Prostate gland (tissue), 2 donors: Measurements from ENCODE around the gene SPECC1. TPM values are rescaled to one million over a fixed set of nuclear protein-coding genes. Genes with fewer than 3 reads are reported as not detected.

Experiments used
- DNase-seq: peaks from one replicate; pipeline ENCODE4 v3.0.0-alpha.2; 2019; ENCODE audit warnings: low spot score
- H3K27ac ChIP-seq, 2 donors: fragments of 200-600 bp; sonication (generic); 2 replicates each; pipeline ENCODE4 v1.5.1; 2017 to 2019
- H3K27me3 ChIP-seq: fragments of 200-600 bp; sonication (generic); replicated peaks from 2 replicates; pipeline ENCODE4 v1.5.1; 2019; ENCODE audit not compliant: insufficient read depth
- H3K36me3 ChIP-seq, 2 donors: fragments of 200-600 bp; sonication (generic); 1 replicate in 1 of 2; 2 replicates in 1 of 2; pipeline versions ENCODE4 v1.5.1 to v1.8.1; 2017 to 2019
- H3K4me1 ChIP-seq: fragments of 200-600 bp; sonication (generic); replicated peaks from 2 replicates; pipeline ENCODE4 v1.5.1; 2019
- H3K4me3 ChIP-seq, 2 donors: fragments of 200-600 bp; sonication (generic); 2 replicates each; pipeline ENCODE4 v1.5.1; 2017 to 2019
- H3K9me3 ChIP-seq: fragments of 200-600 bp; sonication (generic); 2 replicates; pipeline ENCODE4 v1.5.1; 2017
- POLR2A ChIP-seq: fragments of 450-650 bp; IDR thresholded peaks from one replicate; pipeline ENCODE4 v1.6.1; 2016; ENCODE audit warnings: antibody characterized with exemption, mild to moderate bottlenecking
- POLR2AphosphoS5 ChIP-seq: sonication (generic); formaldehyde crosslinking; IDR thresholded peaks from one replicate; pipeline ENCODE4 v1.6.1; 2017; ENCODE audit warnings: antibody characterized with exemption
- WGBS: methylation state at CpG from one replicate; pipeline ENCODE4 v1.1.5; 2018; 5-methylcytosine and 5-hydroxymethylcytosine counted together
- intact Hi-C: fragments of 100-400 bp; cut with DNase I; formaldehyde crosslinking; loops from one replicate; pipeline ENCODE4 v1.14.2; 2022
- total RNA-seq, 2 donors: library from RNA; depleted of rRNA; stranded (reverse); fragments of >200 nt; gene quantifications; one replicate each; pipeline ENCODE4 v1.1.0, GENCODE V29; 2016
- TF ChIP-seq, protein P1 (sequence below), 4 experiments: fragments of 200-600 bp in 2 of 4; fragments of 450-650 bp in 2 of 4; sonication (generic) in 2 of 4; IDR thresholded peaks; 1 replicate in 3 of 4; 2 replicates in 1 of 4; pipeline ENCODE4 v1.5.1; 2016 to 2019; ENCODE audit warnings: antibody characterized with exemption in 4 of 4, mild to moderate bottlenecking in 2 of 4, moderate library complexity in 2 of 4

SPECC1 gene
- total RNA-seq, 2 donors from 2014 or later: 29.7 to 85.5 TPM

DNA sequence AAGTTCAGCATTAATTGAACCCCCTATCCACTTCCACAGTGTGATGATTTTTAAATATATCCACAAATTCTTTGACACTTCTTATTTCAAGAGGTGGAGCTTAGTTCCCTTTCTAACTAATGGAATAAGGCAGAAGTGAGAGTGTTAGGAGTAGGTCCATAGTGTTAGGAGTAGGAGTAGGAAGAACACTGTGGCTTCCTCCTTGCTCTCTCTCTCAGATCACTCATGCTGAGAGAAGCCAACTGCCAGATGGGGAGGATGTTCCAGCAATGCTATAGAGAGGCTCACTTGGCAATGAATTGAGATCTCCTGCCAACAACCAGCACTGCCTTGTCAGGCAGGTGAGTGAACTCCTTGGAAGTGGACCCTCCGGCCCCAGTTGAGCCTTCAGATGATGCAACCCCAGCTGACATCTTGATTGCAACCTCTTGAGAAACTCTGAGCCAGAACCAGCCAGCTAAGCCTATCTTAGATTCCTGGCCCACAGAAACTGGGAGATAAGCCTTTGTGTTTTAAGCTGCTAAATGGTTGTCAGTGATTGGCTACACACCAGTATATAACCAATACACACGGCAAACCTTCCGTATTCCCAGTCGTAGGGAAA lies 44.3 kb downstream of the SPECC1 start:
- Histone ChIP-seq H3K27ac (no peak overlapping the region), H3K27me3 (no peaks in the 10 kb centered on the region), H3K4me1 (no peaks in the 10 kb centered on the region), H3K36me3 (no peaks in the 10 kb centered on the region), H3K4me3 (no peak overlapping the region), H3K9me3 (no peaks in the 10 kb centered on the region)
- intact Hi-C loops: no loop called here
- DNase-seq: no peak
- whole genome bisulfite sequencing: 95% methylated on average over 4 of the region's 4 CpGs
- TF ChIP-seq, protein P1, sequence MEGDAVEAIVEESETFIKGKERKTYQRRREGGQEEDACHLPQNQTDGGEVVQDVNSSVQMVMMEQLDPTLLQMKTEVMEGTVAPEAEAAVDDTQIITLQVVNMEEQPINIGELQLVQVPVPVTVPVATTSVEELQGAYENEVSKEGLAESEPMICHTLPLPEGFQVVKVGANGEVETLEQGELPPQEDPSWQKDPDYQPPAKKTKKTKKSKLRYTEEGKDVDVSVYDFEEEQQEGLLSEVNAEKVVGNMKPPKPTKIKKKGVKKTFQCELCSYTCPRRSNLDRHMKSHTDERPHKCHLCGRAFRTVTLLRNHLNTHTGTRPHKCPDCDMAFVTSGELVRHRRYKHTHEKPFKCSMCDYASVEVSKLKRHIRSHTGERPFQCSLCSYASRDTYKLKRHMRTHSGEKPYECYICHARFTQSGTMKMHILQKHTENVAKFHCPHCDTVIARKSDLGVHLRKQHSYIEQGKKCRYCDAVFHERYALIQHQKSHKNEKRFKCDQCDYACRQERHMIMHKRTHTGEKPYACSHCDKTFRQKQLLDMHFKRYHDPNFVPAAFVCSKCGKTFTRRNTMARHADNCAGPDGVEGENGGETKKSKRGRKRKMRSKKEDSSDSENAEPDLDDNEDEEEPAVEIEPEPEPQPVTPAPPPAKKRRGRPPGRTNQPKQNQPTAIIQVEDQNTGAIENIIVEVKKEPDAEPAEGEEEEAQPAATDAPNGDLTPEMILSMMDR (IDR thresholded peaks at IDR 0.05): no peak
- no peak for TF ChIP-seq POLR2AphosphoS5
- TF ChIP-seq POLR2A: no peak

DNA sequence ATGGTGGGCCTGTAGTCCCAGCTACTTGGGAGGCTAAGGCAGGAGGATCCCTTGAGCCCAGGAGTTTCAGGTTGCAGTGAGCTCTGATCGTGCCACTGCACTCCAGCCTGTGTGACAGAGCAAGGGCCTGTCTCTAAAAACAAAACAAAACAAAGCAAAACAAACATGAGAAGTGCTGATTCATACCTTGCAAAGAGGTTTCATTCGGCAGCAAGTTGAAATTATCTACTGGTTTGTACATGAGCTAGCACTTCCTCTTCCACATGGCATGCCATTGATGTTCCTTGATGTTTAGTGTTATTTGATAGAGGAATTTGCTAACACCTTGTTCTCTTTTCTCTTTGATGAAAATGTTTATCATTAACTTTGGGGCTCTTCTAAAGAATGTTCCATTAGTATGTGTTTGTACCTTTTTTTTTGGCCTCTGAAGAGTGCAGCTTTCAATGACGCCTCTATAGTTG lies 50.6 kb downstream of the SPECC1 start:
- intact Hi-C loops: no loop called here
- Histone ChIP-seq H3K27me3 (no peaks in the 10 kb centered on the region), H3K36me3 (no peaks in the 10 kb centered on the region), H3K9me3 (no peaks in the 10 kb centered on the region), H3K4me1 (no peaks in the 10 kb centered on the region), H3K27ac (no peak overlapping the region), H3K4me3 (no peak overlapping the region)
- 49% methylated on average over 3 of the region's 3 CpGs for WGBS
- DNase-seq: no peak
- TF ChIP-seq, protein P1 (IDR thresholded peaks at IDR 0.05): no peak
- TF ChIP-seq POLR2A: no peak
- no peak for TF ChIP-seq POLR2AphosphoS5

DNA sequence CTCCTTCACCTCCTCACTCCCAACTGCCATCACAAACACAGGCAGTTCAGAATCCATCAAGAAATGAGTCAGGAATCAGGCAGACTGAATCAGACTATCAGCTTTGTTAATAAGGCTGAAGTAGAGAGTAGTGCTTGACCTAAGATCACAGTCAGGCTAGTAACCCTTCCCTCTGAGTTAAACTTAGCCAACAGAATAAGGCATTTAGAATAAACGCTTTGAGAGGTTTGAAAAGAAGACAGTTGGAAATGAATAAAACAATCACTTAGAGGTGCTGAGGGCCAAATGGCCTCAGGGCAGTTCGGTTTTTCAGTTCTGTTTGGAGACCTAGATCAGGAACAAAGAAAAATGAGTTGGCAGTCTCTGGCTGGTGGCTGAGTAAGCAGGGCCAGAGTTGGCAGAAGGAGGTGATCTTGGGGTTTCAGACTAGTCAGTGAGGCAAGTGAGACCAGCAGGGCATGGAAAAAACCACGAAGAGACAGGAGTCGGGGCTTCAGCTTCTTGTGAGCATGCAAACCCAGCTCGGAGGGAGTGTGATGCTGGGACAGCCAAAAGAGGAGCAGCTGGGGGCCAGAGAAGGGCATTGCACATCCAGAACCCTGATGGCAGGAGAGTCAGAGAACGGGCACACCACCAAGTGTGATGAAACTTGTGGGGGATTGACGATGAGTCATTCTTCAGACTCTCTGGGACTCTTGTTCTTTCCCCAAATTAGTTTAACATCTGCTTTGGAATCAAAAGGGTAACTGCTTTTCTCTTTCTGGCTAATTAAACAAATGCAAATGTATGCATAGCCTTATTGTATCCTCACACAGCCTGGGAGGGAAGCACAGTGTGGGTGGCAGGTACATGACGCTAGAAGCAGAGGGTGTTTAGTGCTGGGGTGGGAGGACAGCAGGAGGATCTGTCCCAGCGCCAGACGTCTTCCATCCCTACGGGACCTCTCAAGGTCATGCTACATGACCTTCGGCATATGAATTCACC lies 54.8 kb downstream of the SPECC1 start:
- Histone ChIP-seq H3K9me3 (no peaks in the 10 kb centered on the region), H3K36me3 (no peaks in the 10 kb centered on the region), H3K4me3 (no peak overlapping the region), H3K27ac (peak overlapping the region in 1 of 2 donors; percentile 18), H3K27me3 (no peaks in the 10 kb centered on the region), H3K4me1 (no peaks in the 10 kb centered on the region)
- TF ChIP-seq POLR2AphosphoS5 (no peak), POLR2A (no peak)
- TF ChIP-seq, protein P1 (IDR thresholded peaks at IDR 0.05): no peak
- peak; percentile 51 for DNase-seq
- WGBS: 35% methylated on average over 12 of the region's 12 CpGs
- intact Hi-C loops: no loop called here

- DNase-seq: peak; percentile 40
- Histone ChIP-seq H3K9me3 (no peaks in the 10 kb centered on the region), H3K27me3 (no peaks in the 10 kb centered on the region), H3K4me3 (no peak overlapping the region), H3K27ac (no peak overlapping the region), H3K4me1 (no peaks in the 10 kb centered on the region), H3K36me3 (no peaks in the 10 kb centered on the region)
- 21% methylated on average over 4 of the region's 4 CpGs for WGBS
- intact Hi-C loops: no loop called here
- peak; percentile 31 for TF ChIP-seq POLR2AphosphoS5
- TF ChIP-seq, protein P1 (IDR thresholded peaks at IDR 0.05): no peak
These were observed 57.1 kb downstream of the SPECC1 start for GRCh38 chr17:20066253-20066652.
